Activated naive CD8-positive, alpha-beta T cell treated with anti-CD3 and anti-CD28 coated beads, Interleukin-2, amount 50 U/mL, for 24 hours (primary cell): ENCODE results near the gene CYLC1.

Source experiments
- ATAC-seq: fragments of 150-1000 bp; cut with Tn5 transposase; one replicate; pipeline ENCODE4 v1.10.0; 2021
- DNase-seq: peaks from one replicate; pipeline ENCODE4 v3.0.0; 2021
- H3K27ac Mint-ChIP-seq: one replicate; pipeline ENCODE4 v1.8.0; 2021; ENCODE audit warnings: mild to moderate bottlenecking, mixed read lengths
- H3K27me3 Mint-ChIP-seq: one replicate; pipeline ENCODE4 v1.8.0; 2021; ENCODE audit warnings: mixed read lengths
- H3K36me3 Mint-ChIP-seq: one replicate; pipeline ENCODE4 v1.8.0; 2021; ENCODE audit warnings: low read depth, mixed read lengths
- H3K4me1 Mint-ChIP-seq: one replicate; pipeline ENCODE4 v1.8.0; 2021; ENCODE audit warnings: mixed read lengths
- H3K4me3 Mint-ChIP-seq: one replicate; pipeline ENCODE4 v1.8.0; 2021; ENCODE audit warnings: mild to moderate bottlenecking, moderate library complexity, mixed read lengths
- H3K9me3 Mint-ChIP-seq: one replicate; pipeline ENCODE4 v1.8.0; 2021; ENCODE audit warnings: mixed read lengths

Gene CYLC1, protein sequence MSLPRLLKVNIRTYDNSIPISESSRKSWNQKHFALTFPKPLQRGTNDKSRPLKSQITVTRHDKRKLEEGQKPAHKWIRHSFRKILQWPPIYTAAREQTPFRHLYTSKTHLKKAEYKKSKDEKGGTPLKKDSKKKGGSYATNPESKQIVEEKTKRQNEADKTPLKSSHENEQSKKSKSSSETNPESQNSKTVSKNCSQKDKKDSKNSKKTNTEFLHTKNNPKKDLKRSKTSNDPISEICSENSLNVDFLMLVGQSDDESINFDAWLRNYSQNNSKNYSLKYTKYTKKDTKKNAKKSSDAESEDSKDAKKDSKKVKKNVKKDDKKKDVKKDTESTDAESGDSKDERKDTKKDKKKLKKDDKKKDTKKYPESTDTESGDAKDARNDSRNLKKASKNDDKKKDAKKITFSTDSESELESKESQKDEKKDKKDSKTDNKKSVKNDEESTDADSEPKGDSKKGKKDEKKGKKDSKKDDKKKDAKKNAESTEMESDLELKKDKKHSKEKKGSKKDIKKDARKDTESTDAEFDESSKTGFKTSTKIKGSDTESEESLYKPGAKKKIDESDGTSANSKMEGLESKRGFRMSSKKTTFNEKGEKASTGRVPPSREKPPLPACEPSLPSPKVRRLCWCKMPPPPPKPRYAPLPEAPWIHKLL

GRCh38 chrX:83860846-83861245 is at the start of gene CYLC1:
Gene CYLC1, plus strand, starts transcription at chrX:83861146. Its CDS starts 37 bp downstream, at chrX:83861183.
- H3K36me3 Mint-ChIP-seq, result no peaks in the 10 kb centered on the region
- ATAC-seq (no peak), DNase-seq (no peak)
- H3K4me1 Mint-ChIP-seq, result no peaks in the 10 kb centered on the region
- no peak within 1 kb of the TSS for H3K27ac Mint-ChIP-seq
- no peak within 1 kb of the TSS for H3K4me3 Mint-ChIP-seq
- H3K27me3 Mint-ChIP-seq, result no peaks in the 10 kb centered on the region
- H3K9me3 Mint-ChIP-seq, result peaks cover 6% of the 10 kb centered on the region

DNA sequence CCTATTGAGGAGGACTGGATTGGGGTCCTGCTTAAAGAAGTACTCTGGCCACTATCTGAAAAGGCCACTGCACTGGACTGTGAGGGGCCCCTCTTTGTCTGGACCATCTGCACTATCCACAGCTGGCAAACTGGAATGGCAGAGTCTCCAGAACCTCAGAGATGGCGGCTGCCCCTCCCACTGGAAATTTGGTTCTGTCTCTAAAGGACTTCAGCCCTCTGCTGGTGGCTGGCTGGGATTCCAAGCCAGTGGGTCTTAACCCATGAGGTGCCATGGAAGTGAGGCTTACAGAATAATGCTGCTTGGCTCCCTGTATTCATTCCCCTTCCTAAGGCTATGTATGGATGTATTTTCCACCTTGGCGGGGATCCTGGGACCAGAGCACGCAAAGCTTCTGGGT is 41.6 kb upstream of the CYLC1 start:
- no peak for DNase-seq
- H3K4me1 Mint-ChIP-seq, result no peaks in the 10 kb centered on the region
- H3K27me3 Mint-ChIP-seq, result no peaks in the 10 kb centered on the region
- no peak for ATAC-seq
- no peaks in the 10 kb centered on the region for H3K36me3 Mint-ChIP-seq
- no peak overlapping the region for H3K27ac Mint-ChIP-seq
- no peak overlapping the region for H3K4me3 Mint-ChIP-seq
- no peaks in the 10 kb centered on the region for H3K9me3 Mint-ChIP-seq

- H3K36me3 Mint-ChIP-seq, result no peaks in the 10 kb centered on the region
- H3K27ac Mint-ChIP-seq, result no peak overlapping the region
- no peaks in the 10 kb centered on the region for H3K4me1 Mint-ChIP-seq
- H3K4me3 Mint-ChIP-seq, result no peak overlapping the region
- H3K9me3 Mint-ChIP-seq, result no peaks in the 10 kb centered on the region
- ATAC-seq (no peak), DNase-seq (no peak)
- H3K27me3 Mint-ChIP-seq, result no peaks in the 10 kb centered on the region
Observed at GRCh38 chrX:83829874-83830273, 31.1 kb upstream of the CYLC1 start.

DNA sequence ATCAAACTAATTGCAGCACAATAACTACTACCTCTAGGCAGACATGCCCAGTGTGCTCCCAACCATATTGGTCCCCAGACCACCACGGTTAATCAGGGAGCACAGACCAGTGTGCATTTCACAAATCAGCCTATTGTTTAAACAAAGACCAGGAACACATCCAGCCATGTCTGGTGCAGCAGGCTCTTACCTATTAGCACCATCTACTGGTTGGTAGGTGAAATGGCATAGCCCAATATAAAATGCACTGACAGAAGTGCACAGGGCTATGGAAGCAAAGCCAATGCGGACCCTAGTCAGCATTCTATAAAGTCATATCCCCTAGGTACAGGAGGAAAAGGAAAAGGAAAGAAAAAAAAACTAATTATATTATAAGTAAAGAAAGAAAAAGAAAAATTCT is 15.5 kb upstream of the CYLC1 start:
- ATAC-seq (no peak), DNase-seq (no peak)
- H3K9me3 Mint-ChIP-seq, result no peaks in the 10 kb centered on the region
- no peaks in the 10 kb centered on the region for H3K4me1 Mint-ChIP-seq
- H3K27me3 Mint-ChIP-seq, result no peaks in the 10 kb centered on the region
- no peak overlapping the region for H3K4me3 Mint-ChIP-seq
- no peaks in the 10 kb centered on the region for H3K36me3 Mint-ChIP-seq
- H3K27ac Mint-ChIP-seq, result no peak overlapping the region

DNA sequence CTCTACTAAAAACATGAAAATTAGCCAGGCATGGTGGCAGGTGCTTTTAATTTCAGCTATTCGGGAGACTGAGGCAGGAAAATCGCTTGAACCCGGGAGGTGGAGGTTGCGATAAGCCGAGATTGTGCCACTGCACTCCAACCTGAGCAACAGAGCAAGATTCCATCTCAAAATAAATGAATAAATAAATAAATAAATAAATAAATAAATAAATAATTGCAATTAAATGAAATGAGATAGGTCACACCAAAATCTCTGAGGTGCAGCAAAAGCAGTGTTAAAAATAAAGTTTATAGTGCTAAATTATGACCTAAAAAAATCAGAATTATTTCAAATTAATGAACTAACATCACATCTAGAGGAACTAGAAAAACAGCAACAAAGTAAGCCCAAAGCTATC is 13.6 kb upstream of the CYLC1 start:
- Mint-ChIP-seq H3K36me3 (no peaks in the 10 kb centered on the region), H3K27ac (no peak overlapping the region), H3K4me1 (no peaks in the 10 kb centered on the region), H3K4me3 (no peak overlapping the region), H3K27me3 (no peaks in the 10 kb centered on the region), H3K9me3 (no peaks in the 10 kb centered on the region)
- ATAC-seq (no peak), DNase-seq (no peak)

- H3K27me3 Mint-ChIP-seq, result no peaks in the 10 kb centered on the region
- H3K4me3 Mint-ChIP-seq, result no peak overlapping the region
- H3K4me1 Mint-ChIP-seq, result no peaks in the 10 kb centered on the region
- no peaks in the 10 kb centered on the region for H3K36me3 Mint-ChIP-seq
- H3K9me3 Mint-ChIP-seq, result no peaks in the 10 kb centered on the region
- no peak for ATAC-seq
- H3K27ac Mint-ChIP-seq, result no peak overlapping the region
- no peak for DNase-seq
Observed at GRCh38 chrX:83888585-83888984, 27.6 kb downstream of the CYLC1 start.

- Mint-ChIP-seq H3K27ac (no peak overlapping the region), H3K4me1 (no peaks in the 10 kb centered on the region), H3K9me3 (no peaks in the 10 kb centered on the region), H3K27me3 (no peaks in the 10 kb centered on the region), H3K4me3 (no peak overlapping the region), H3K36me3 (no peaks in the 10 kb centered on the region)
- DNase-seq (no peak), ATAC-seq (no peak)
Observed at GRCh38 chrX:83892433-83892832, 31.5 kb downstream of the CYLC1 start.

DNA sequence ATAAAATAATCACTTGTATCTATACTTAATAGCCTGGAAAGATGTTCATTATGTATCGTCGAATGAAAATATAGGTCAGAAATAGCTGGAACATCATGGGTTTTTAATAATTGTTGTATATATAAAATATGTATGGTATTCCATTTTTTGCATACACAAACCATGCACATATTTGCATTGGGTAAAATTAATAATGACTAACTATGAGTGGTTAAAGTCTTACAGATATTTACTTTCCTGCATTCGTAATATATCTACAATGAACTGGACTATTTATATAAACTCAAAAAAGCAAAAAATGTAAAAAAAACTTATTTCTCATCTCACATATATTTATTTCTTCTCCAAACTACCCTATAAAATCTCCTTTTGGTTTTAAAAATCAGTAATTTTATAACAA is 46.0 kb downstream of the CYLC1 start:
- H3K27me3 Mint-ChIP-seq, result no peaks in the 10 kb centered on the region
- no peaks in the 10 kb centered on the region for H3K4me1 Mint-ChIP-seq
- no peak overlapping the region for H3K27ac Mint-ChIP-seq
- DNase-seq (no peak), ATAC-seq (no peak)
- no peaks in the 10 kb centered on the region for H3K36me3 Mint-ChIP-seq
- H3K9me3 Mint-ChIP-seq, result peaks cover 5% of the 10 kb centered on the region
- no peak overlapping the region for H3K4me3 Mint-ChIP-seq

GRCh38 chrX:83916525-83916924 is 55.6 kb downstream of the CYLC1 start:
- Mint-ChIP-seq H3K36me3 (no peaks in the 10 kb centered on the region), H3K27me3 (no peaks in the 10 kb centered on the region), H3K4me3 (no peak overlapping the region), H3K9me3 (no peaks in the 10 kb centered on the region), H3K4me1 (no peaks in the 10 kb centered on the region), H3K27ac (no peak overlapping the region)
- no peak for DNase-seq
- no peak for ATAC-seq

DNA sequence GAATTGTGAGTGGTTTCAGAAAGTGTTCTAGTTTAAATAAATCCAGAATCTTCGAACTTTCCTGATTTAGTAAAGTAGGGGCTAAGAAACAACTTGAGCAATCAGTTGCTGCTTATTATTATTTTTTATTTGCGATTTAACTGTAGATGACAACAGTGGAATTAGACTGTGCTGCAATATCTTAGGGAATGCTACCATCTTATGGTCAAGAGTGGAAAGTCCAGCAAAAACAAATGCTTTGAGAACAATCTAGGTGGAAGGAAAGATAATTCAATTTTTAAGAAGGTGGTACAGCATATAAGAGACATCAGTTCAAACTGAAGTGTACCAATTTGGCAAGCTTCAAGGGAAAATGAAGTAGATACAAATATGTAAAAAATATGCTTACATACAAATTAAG is 73.3 kb downstream of the CYLC1 start:
- Mint-ChIP-seq H3K36me3 (no peaks in the 10 kb centered on the region), H3K27ac (no peak overlapping the region), H3K27me3 (no peaks in the 10 kb centered on the region), H3K4me1 (no peaks in the 10 kb centered on the region), H3K4me3 (no peak overlapping the region), H3K9me3 (no peaks in the 10 kb centered on the region)
- DNase-seq, result no peak
- ATAC-seq, result no peak
